Keratinocyte (primary cell): ENCODE measurements around the gene ZNF710.

Experiments used
- CTCF ChIP-seq, 3 experiments: IDR thresholded peaks in 1 of 3; conservative IDR thresholded peaks in 1 of 3; optimal IDR thresholded peaks in 1 of 3; 2 replicates in 2 of 3; 3 replicates in 1 of 3; pipeline versions ENCODE3 to v1.5.1; 2011; ENCODE audit warnings: low read length in 3 of 3, mild to moderate bottlenecking in 3 of 3, moderate library complexity in 2 of 3, control low read depth in 1 of 3, inconsistent platforms in 1 of 3; ENCODE audit not compliant: insufficient read depth in 2 of 3; ENCODE audit errors: extremely low read depth in 1 of 3
- EZH2 ChIP-seq: IDR thresholded peaks from one replicate; pipeline ENCODE4 v1.6.1; 2012; ENCODE audit warnings: inconsistent platforms, mild to moderate bottlenecking, low read length, moderate library complexity

GRCh38 chr15:90018216-90018831 lies 17.2 kb downstream of the ZNF710 start:
- no peak for TF ChIP-seq CTCF (optimal IDR thresholded peaks at IDR 0.05 in 1 of 3, IDR thresholded peaks at IDR 0.05 in 1 of 3, conservative IDR thresholded peaks at IDR 0.05 in 1 of 3; ENCODE audit: extremely low read depth in 1 of 3, insufficient read depth in 2 of 3, low read length in 3 of 3)
- no peak for TF ChIP-seq EZH2
